Umbilical cord (tissue), 1 donor: ENCODE results near the gene RNF182. TPM values are rescaled to one million over a fixed set of nuclear protein-coding genes. Genes with fewer than 3 reads are reported as not detected.

Experiments used
- total RNA-seq: library from RNA; depleted of rRNA; stranded (reverse); fragments of >200 nt; gene quantifications from one replicate; pipeline ENCODE4 v1.2.3, GENCODE V29; 2014; ENCODE audit warnings: low replicate concordance; ENCODE audit not compliant: insufficient read depth

Gene RNF182
- total RNA-seq, 1 donor from 2014 or later = 3.6 TPM

Other genes with a start within 250 kb of the RNF182 start
- gene RANBP9, start 213.1 kb upstream of the RNF182 start, total RNA-seq = 40.7 TPM
- gene MCUR1, start 110.4 kb upstream of the RNF182 start, total RNA-seq = 10.1 TPM
- gene CD83, start 192.8 kb downstream of the RNF182 start, total RNA-seq = 5.5 TPM